ENCODE measurements around the gene NXNL2. TPM values are rescaled to one million over a fixed set of nuclear protein-coding genes. Genes with fewer than 3 reads are reported as not detected.

Gene NXNL2
- total and polyA plus RNA-seq, 8 donors, result 0.19 to 1.5 (median 0.70) TPM; not detected in 1

GRCh38 chr9:88572684-88573083 lies 37.7 kb downstream of the NXNL2 start:
- intact Hi-C loops (cut with DNase I), result loop anchor here in 2 of 3 donors (10.0 kb wide), 1 partner anchor 468 kb away; no protein-coding TSS in a partner anchor
- H3K27me3 ChIP-seq, result no peaks in the 10 kb centered on the region
- H3K36me3 ChIP-seq, result no peaks in the 10 kb centered on the region
- H3K4me1 ChIP-seq, result no peaks in the 10 kb centered on the region
- DNase-seq (no peak), ATAC-seq (no peak), FAIRE-seq (no peak)
- H3K9me3 ChIP-seq, result no peaks in the 10 kb centered on the region
- 83 to 87% methylated on average over 6 to 7 of the region's 7 CpGs for WGBS, 2 donors
- TF ChIP-seq CTCF (IDR thresholded peaks at IDR 0.05), result no peak
- no peak overlapping the region for H3K4me3 ChIP-seq
- H3K27ac ChIP-seq, result no peak overlapping the region

DNA sequence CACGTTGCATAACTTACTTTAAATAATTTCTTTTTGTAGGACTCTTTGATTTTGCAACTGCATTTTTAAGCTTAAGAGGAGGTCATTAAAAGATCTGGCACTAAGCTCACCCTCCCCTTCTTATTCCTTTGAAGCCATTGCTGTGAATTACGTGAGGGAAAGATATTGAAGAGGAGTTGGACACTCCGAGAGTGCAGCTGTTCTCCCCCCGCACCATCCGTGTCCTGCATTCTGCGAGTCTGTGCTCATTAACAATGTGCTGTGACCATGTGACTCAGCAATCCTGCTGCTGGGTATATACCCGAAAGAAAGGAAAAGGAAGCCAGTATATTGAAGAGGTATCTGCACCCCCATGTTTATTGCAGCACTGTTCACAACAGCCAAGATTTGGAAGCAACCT lies 40.0 kb downstream of the NXNL2 start:
- no peak for TF ChIP-seq CTCF (IDR thresholded peaks at IDR 0.05)
- intact Hi-C loops (cut with DNase I), result loop anchor here in 2 of 3 donors (10.0 kb wide), 1 partner anchor 470 kb away; no protein-coding TSS in a partner anchor
- Histone ChIP-seq H3K27me3 (no peaks in the 10 kb centered on the region), H3K36me3 (no peaks in the 10 kb centered on the region), H3K4me1 (peaks cover 0 to 4% (median 0%) of the 10 kb centered on the region in 3 donors), H3K9me3 (no peaks in the 10 kb centered on the region), H3K4me3 (no peak overlapping the region), H3K27ac (no peak overlapping the region)
- no peak for DNase-seq
- ATAC-seq, result no peak
- WGBS, 2 donors, result 39 to 49% methylated on average over 7 of the region's 7 CpGs
- FAIRE-seq, result no peak

DNA sequence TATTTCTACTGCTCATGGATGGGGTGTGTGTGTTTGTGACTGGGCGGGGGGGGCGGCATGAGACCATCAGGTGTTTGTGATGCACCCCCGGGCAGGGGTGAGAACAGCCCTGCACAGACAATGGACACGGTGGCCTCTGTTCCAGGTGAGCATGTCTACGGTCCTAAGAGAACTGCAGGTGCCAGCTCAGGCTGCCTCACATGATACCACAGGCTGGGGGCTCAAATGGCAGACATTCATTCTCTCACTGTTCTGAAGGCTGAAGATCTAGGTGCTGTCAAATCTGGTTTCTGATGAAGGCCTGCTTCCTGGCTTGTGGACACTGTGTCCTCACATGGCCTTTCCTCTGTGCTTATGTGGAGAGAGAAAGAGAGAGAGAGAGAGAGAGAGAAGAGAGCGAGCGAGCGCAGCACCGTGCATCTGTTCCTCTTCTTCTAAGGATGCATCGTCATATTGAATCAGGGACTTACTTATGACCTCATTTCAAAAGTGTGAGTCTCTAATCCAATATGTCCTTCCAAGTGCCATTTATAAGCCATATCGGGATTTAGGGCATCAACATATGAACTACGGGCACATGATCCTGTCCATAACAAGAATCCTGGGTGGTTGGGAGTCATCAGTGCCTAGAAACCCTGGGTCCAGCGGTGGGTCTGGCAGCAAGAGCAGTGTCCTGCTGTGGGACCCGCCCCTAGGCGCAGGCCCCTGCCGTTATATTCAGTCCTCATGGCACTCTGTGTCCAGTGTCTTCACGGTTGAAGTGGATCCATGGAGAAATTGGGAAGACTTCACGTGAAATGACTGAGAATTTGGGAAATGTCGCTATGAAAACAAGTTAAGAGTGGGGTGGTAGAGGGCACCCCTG lies 42.5 kb downstream of the NXNL2 start:
- no peak overlapping the region for H3K27ac ChIP-seq
- no peak for DNase-seq
- TF ChIP-seq CTCF (IDR thresholded peaks at IDR 0.05), result no peak
- FAIRE-seq, result no peak
- no peak overlapping the region for H3K4me3 ChIP-seq
- no peaks in the 10 kb centered on the region for H3K27me3 ChIP-seq
- 80 to 87% methylated on average over 19 of the region's 19 CpGs for WGBS, 2 donors
- intact Hi-C loops (cut with DNase I), result loop anchor here in 2 of 3 donors (10.0 kb wide), 1 partner anchor 473 kb away; no protein-coding TSS in a partner anchor
- peaks cover 0 to 4% (median 0%) of the 10 kb centered on the region in 3 donors for H3K4me1 ChIP-seq
- ATAC-seq, result peak in 1 of 4 donors; percentile 4
- no peaks in the 10 kb centered on the region for H3K36me3 ChIP-seq
- no peaks in the 10 kb centered on the region for H3K9me3 ChIP-seq

GRCh38 chr9:88578121-88579049 lies 43.4 kb downstream of the NXNL2 start:
- 32 to 35% methylated on average over 28 of the region's 28 CpGs for WGBS, 2 donors
- intact Hi-C loops (cut with DNase I), result loop anchor here in 2 of 3 donors (10.0 kb wide), 1 partner anchor 474 kb away; no protein-coding TSS in a partner anchor
- FAIRE-seq, result no peak
- peak; percentile 97 to 100 (median 98) for ATAC-seq
- TF ChIP-seq CTCF (IDR thresholded peaks at IDR 0.05), result peak; percentile 94 to 98 (median 98)
- H3K9me3 ChIP-seq, result no peaks in the 10 kb centered on the region
- no peak overlapping the region for H3K27ac ChIP-seq
- H3K36me3 ChIP-seq, result no peaks in the 10 kb centered on the region
- peak overlapping the region in 1 of 4 donors; percentile 19 for H3K4me3 ChIP-seq
- H3K4me1 ChIP-seq, result peaks cover 0 to 4% (median 0%) of the 10 kb centered on the region in 3 donors
- H3K27me3 ChIP-seq, result no peaks in the 10 kb centered on the region
- peak; percentile 67 to 97 (median 88) for DNase-seq
